ENCODE data around the gene DCTD.

DNA sequence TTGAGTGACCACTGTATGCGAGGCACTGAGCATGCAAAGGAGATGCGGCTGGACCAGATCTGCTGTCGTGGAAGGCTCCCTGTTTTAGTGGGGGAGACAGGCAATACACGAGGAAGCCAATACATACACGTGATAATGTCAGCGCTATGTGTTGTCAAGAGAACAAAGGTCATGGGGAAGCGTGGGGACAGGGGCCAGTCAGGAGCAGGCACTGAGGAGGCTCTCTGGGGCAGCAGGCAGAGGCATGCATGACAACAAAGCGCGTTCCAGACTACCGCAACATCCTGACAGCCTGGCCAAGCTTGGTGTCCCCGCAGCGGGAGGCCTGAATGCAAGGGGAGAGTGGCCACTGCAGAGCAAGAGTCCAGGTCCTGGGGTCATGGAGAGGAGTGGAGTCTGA lies 61.9 kb downstream of the DCTD start:
- TF ChIP-seq CTCF (IDR thresholded peaks at IDR 0.05): no peak
- no peak for TF ChIP-seq EP300 (IDR thresholded peaks at IDR 0.05)
- TF ChIP-seq POLR2AphosphoS5 (IDR thresholded peaks at IDR 0.05): no peak
- no peak for TF ChIP-seq POLR2A (IDR thresholded peaks at IDR 0.05)
